WTC11 (cell line): ENCODE measurements around the gene MORN5. TPM values are rescaled to one million over a fixed set of nuclear protein-coding genes. Genes with fewer than 3 reads are reported as not detected.

Source experiments
- ATAC-seq: fragments of 200-7000 bp; cut with Tn5 transposase; 2 replicates; pipeline ENCODE4 v1.10.0; 2021; ENCODE audit warnings: mild to moderate bottlenecking, moderate library complexity
- CTCF ChIA-PET: fragments of 300-600 bp; sonication (Branson Sonifier 250); formaldehyde crosslinking; loops from one replicate; lab custom pipeline; 2021; ENCODE audit warnings: antibody characterized with exemption; lab: Charles Lee
- POLR2A ChIA-PET: fragments of 350-600 bp; sonication (Branson Sonifier 250); formaldehyde crosslinking; loops from one replicate; lab custom pipeline; 2021; ENCODE audit warnings: antibody characterized with exemption; lab: Charles Lee
- DNase-seq: peaks from one replicate; pipeline ENCODE4 v3.0.0; 2021; ENCODE audit warnings: low spot score
- H3K27ac Mint-ChIP-seq: 2 replicates; pipeline ENCODE4 v1.8.0; 2021; ENCODE audit warnings: mixed read lengths
- H3K27me3 Mint-ChIP-seq: 2 replicates; pipeline ENCODE4 v1.8.0; 2021; ENCODE audit warnings: low read depth, mild to moderate bottlenecking, moderate library complexity, mixed read lengths
- H3K36me3 Mint-ChIP-seq: 2 replicates; pipeline ENCODE4 v1.8.0; 2021; ENCODE audit warnings: mixed read lengths
- H3K4me1 Mint-ChIP-seq: 2 replicates; pipeline ENCODE4 v1.8.0; 2022; ENCODE audit warnings: mixed read lengths
- H3K4me3 Mint-ChIP-seq: 2 replicates; pipeline ENCODE4 v1.8.0; 2021; ENCODE audit warnings: mild to moderate bottlenecking, moderate library complexity, mixed read lengths
- H3K9me3 Mint-ChIP-seq: 2 replicates; pipeline ENCODE4 v1.8.0; 2021; ENCODE audit warnings: mixed read lengths
- AFF4 ChIP-seq: sonication (generic); formaldehyde crosslinking; IDR thresholded peaks from 2 replicates; pipeline ENCODE4 v1.8.1; 2023; ENCODE audit warnings: mild to moderate bottlenecking, missing genetic modification reagents, borderline replicate concordance
- CBFB ChIP-seq: sonication (generic); formaldehyde crosslinking; IDR thresholded peaks from 2 replicates; pipeline ENCODE4 v1.8.1; 2022; ENCODE audit warnings: mild to moderate bottlenecking, low read depth, missing genetic modification reagents
- CREB1 ChIP-seq: sonication (generic); formaldehyde crosslinking; IDR thresholded peaks from 2 replicates; pipeline ENCODE4 v1.8.0; 2023; ENCODE audit warnings: mild to moderate bottlenecking, missing genetic modification reagents
- CREM ChIP-seq: sonication (generic); formaldehyde crosslinking; IDR thresholded peaks from 2 replicates; pipeline ENCODE4 v1.8.1; 2022; ENCODE audit warnings: mild to moderate bottlenecking, missing genetic modification reagents, moderate library complexity
- E2F5 ChIP-seq: sonication (generic); formaldehyde crosslinking; IDR thresholded peaks from 2 replicates; pipeline ENCODE4 v1.8.1; 2022; ENCODE audit warnings: mild to moderate bottlenecking, moderate library complexity, missing genetic modification reagents
- ESRRA ChIP-seq: sonication (generic); formaldehyde crosslinking; IDR thresholded peaks from 2 replicates; pipeline ENCODE4 v1.8.1; 2022; ENCODE audit warnings: mild to moderate bottlenecking, missing genetic modification reagents, borderline replicate concordance
- ETV6 ChIP-seq: sonication (generic); formaldehyde crosslinking; IDR thresholded peaks from 2 replicates; pipeline ENCODE4 v1.8.1; 2022; ENCODE audit warnings: mild to moderate bottlenecking, missing genetic modification reagents
- IRF1 ChIP-seq: sonication (generic); formaldehyde crosslinking; IDR thresholded peaks from 2 replicates; pipeline ENCODE4 v1.8.0; 2023; ENCODE audit warnings: missing genetic modification reagents
- IRF2 ChIP-seq: sonication (generic); formaldehyde crosslinking; IDR thresholded peaks from 2 replicates; pipeline ENCODE4 v1.8.0; 2022; ENCODE audit warnings: low read depth, missing genetic modification reagents, borderline replicate concordance
- JUN ChIP-seq: sonication (generic); formaldehyde crosslinking; IDR thresholded peaks from 2 replicates; pipeline ENCODE4 v1.8.0; 2023; ENCODE audit warnings: mild to moderate bottlenecking, missing genetic modification reagents
- MXD4 ChIP-seq: fragments of 250-450 bp; sonication (Bioruptor Pico); IDR thresholded peaks from 2 replicates; pipeline ENCODE4 v1.8.0; 2021; ENCODE audit warnings: mild to moderate bottlenecking, moderate library complexity, borderline replicate concordance
- MYBL2 ChIP-seq: sonication (generic); formaldehyde crosslinking; IDR thresholded peaks from 2 replicates; pipeline ENCODE4 v1.8.1; 2023; ENCODE audit warnings: mild to moderate bottlenecking, moderate library complexity, missing genetic modification reagents
- NR1H2 ChIP-seq: sonication (generic); formaldehyde crosslinking; IDR thresholded peaks from 2 replicates; pipeline ENCODE4 v1.9.0; 2021; ENCODE audit warnings: mild to moderate bottlenecking, moderate library complexity, missing genetic modification reagents
- PREB ChIP-seq: sonication (generic); formaldehyde crosslinking; IDR thresholded peaks from 2 replicates; pipeline ENCODE4 v1.8.1; 2022; ENCODE audit warnings: mild to moderate bottlenecking, missing genetic modification reagents, moderate library complexity, borderline replicate concordance
- ZNF232 ChIP-seq: sonication (generic); formaldehyde crosslinking; IDR thresholded peaks from 2 replicates; pipeline ENCODE4 v1.8.0; 2022; ENCODE audit warnings: mild to moderate bottlenecking, missing genetic modification reagents
- ZNF396 ChIP-seq: fragments of 250-450 bp; sonication (Bioruptor Pico); IDR thresholded peaks from 2 replicates; pipeline ENCODE4 v1.8.0; 2021; ENCODE audit warnings: mild to moderate bottlenecking, moderate library complexity, borderline replicate concordance
- ZNF425 ChIP-seq: fragments of 250-450 bp; sonication (Bioruptor Pico); conservative IDR thresholded peaks from 2 replicates; pipeline ENCODE4 v1.9.0; 2021; ENCODE audit warnings: mild to moderate bottlenecking
- ZSCAN18 ChIP-seq: fragments of 250-450 bp; sonication (Bioruptor Pico); IDR thresholded peaks from 2 replicates; pipeline ENCODE4 v2.1.2; 2022; ENCODE audit warnings: mild to moderate bottlenecking, moderate library complexity
- total RNA-seq: library from RNA; stranded (reverse); gene quantifications from 3 replicates; pipeline ENCODE4 v1.2.3, GENCODE V29; 2021

MORN5 gene
- total RNA-seq, 1 experiment from 2014 or later = not detected

- POLR2A ChIA-PET = no interaction called here
- Mint-ChIP-seq H3K4me1 (peaks cover 10% of the 10 kb centered on the region), H3K36me3 (no peaks in the 10 kb centered on the region), H3K4me3 (no peak overlapping the region), H3K27ac (no peak overlapping the region), H3K27me3 (no peaks in the 10 kb centered on the region), H3K9me3 (no peaks in the 10 kb centered on the region)
- no peak for DNase-seq
- no peak for TF ChIP-seq ETV6 (CRISPR knock-in tag)
- no peak for TF ChIP-seq MYBL2 (CRISPR knock-in tag)
- no peak for TF ChIP-seq ZSCAN18
- TF ChIP-seq JUN = no peak
- TF ChIP-seq IRF1 (CRISPR knock-in tag) = no peak
- no peak for TF ChIP-seq MXD4 (CRISPR knock-in tag)
- no peak for TF ChIP-seq IRF2
- no peak for TF ChIP-seq E2F5 (CRISPR knock-in tag)
- no peak for TF ChIP-seq ZNF396 (CRISPR knock-in tag)
- no peak for TF ChIP-seq AFF4 (CRISPR knock-in tag)
- no peak for TF ChIP-seq CBFB (CRISPR knock-in tag)
- TF ChIP-seq ZNF425 (CRISPR knock-in tag) = no peak
- TF ChIP-seq NR1H2 (CRISPR knock-in tag) = no peak
- TF ChIP-seq ESRRA (CRISPR knock-in tag) = no peak
- TF ChIP-seq CREM (CRISPR knock-in tag) = no peak
- TF ChIP-seq PREB (CRISPR knock-in tag) = no peak
- no peak for TF ChIP-seq CREB1 (CRISPR knock-in tag)
- TF ChIP-seq ZNF232 (CRISPR knock-in tag) = no peak
- CTCF ChIA-PET = interaction anchor here (1.5 kb wide), 1 partner anchor 73 kb away, joined by 4 read pairs; no protein-coding TSS in a partner anchor
- no peak; the same call in 1 of the 2 replicates for ATAC-seq
Measured at GRCh38 chr9:122197882-122198281, 38.2 kb downstream of the MORN5 start.
